NCI-H1105 (cell line): Measurements from ENCODE around the gene MAPK7.
A peak's percentile ranks its signal among the peaks of the same experiment; 100 is the strongest.
"Not testable (repeated sequence)": the region's sequence is repeated elsewhere in the genome, so short reads cannot be mapped to it uniquely, and the experiment has no call there.

Experiments used
- DNase-seq: peaks from one replicate; lab custom pipeline; 2025; lab: John Stamatoyannopoulos, UW

The MAPK7 gene

GRCh38 chr17:19343256-19343630 is 35.1 kb upstream of the MAPK7 start:
- no peak for DNase-seq

GRCh38 chr17:19343671-19344151 is 34.6 kb upstream of the MAPK7 start:
- no peak for DNase-seq

GRCh38 chr17:19344311-19345066 is 33.8 kb upstream of the MAPK7 start:
- DNase-seq: no peak

- DNase-seq: no peak
These were observed 33.2 kb upstream of the MAPK7 start for GRCh38 chr17:19345067-19345460.

GRCh38 chr17:19345486-19346350 is 32.6 kb upstream of the MAPK7 start:
- DNase-seq: no peak

GRCh38 chr17:19346351-19347255 is 31.7 kb upstream of the MAPK7 start:
- no peak for DNase-seq

- DNase-seq: no peak
These were observed 30.8 kb upstream of the MAPK7 start for GRCh38 chr17:19347323-19348080.

GRCh38 chr17:19348081-19348650 is 30.1 kb upstream of the MAPK7 start:
- no peak for DNase-seq

GRCh38 chr17:19348806-19349205 is 29.5 kb upstream of the MAPK7 start:
- DNase-seq: no peak

GRCh38 chr17:19353401-19353800 is 24.9 kb upstream of the MAPK7 start:
- not testable (repeated sequence) for DNase-seq

- no peak for DNase-seq
These were observed 23.6 kb upstream of the MAPK7 start for GRCh38 chr17:19354748-19355147.

- no peak for DNase-seq
These were observed 20.9 kb upstream of the MAPK7 start for GRCh38 chr17:19357351-19357750.

GRCh38 chr17:19357761-19358160 is 20.5 kb upstream of the MAPK7 start:
- DNase-seq: no peak

GRCh38 chr17:19359151-19359550 is 19.1 kb upstream of the MAPK7 start:
- no peak for DNase-seq

GRCh38 chr17:19359856-19360255 is 18.4 kb upstream of the MAPK7 start:
- DNase-seq: no peak

GRCh38 chr17:19360772-19361171 is 17.5 kb upstream of the MAPK7 start:
- DNase-seq: no peak

GRCh38 chr17:19361326-19361725 is 17.0 kb upstream of the MAPK7 start:
- no peak for DNase-seq

- DNase-seq: no peak
These were observed 16.4 kb upstream of the MAPK7 start for GRCh38 chr17:19361944-19362276.

GRCh38 chr17:19362277-19363113 is 15.8 kb upstream of the MAPK7 start, which contains the start of gene B9D1:
Gene B9D1, minus strand, starts transcription at chr17:19362723. Its CDS starts 154 bp downstream, at chr17:19362569.
- peak; percentile 97 for DNase-seq

- DNase-seq: no peak
These were observed 15.2 kb upstream of the MAPK7 start for GRCh38 chr17:19363114-19363438.
